Heart left ventricle (tissue), 13 donors: ENCODE results near the gene RNF213.

ENCODE experiments used
- POLR2A ChIP-seq, 2 donors: fragments of 450-650 bp; IDR thresholded peaks; one replicate each; pipeline ENCODE4 v1.6.1; 2017; ENCODE audit warnings: antibody characterized with exemption in 2 of 2, mild to moderate bottlenecking in 2 of 2, moderate library complexity in 2 of 2
- TF ChIP-seq, protein P1 (sequence below), 12 donors: fragments of 200-600 bp; sonication (generic) in 4 of 12; IDR thresholded peaks; one replicate each; pipeline versions ENCODE4 v1.5.0 to v1.8.0; 2018 to 2022; ENCODE audit warnings: antibody characterized with exemption in 12 of 12, mild to moderate bottlenecking in 5 of 12
- donor health status: ischemic (EF 13 %, LVEDD 7.1; RV severe dilation, severe dysfunction).
- donor health status: DM: no; HTN: yes; CAD: no.
- donor health status: DM: no; HTN: no; CAD: no.
- donor health status: ischemic (EF 25% LVEDD 6.9; RV normal size, moderate dysfunction).
- donor health status: ischemic (EF 25% LVEDD 5.7; RV mildly dilated, moderate dysfunction).
- donor health status: ischemic (EF 35%, LVEDD 5.7; RV mildly dilated, moderate dysfunction).
- donor health status: nonischemic (EF 11% LVEDD 7.7; RV severe dilation, severe dysfunction).
- donor health status: DM: yes; HTN: yes; CAD: no.
- donor health status: PGD.
- donor health status: ischemic (EF 29% LVEDD 5.4; RV normal size, mild dysfunction).
- donor health status: nonischemic (EF 23%, LVEDD 6.1; RV moderate dilation, normal function).

DNA sequence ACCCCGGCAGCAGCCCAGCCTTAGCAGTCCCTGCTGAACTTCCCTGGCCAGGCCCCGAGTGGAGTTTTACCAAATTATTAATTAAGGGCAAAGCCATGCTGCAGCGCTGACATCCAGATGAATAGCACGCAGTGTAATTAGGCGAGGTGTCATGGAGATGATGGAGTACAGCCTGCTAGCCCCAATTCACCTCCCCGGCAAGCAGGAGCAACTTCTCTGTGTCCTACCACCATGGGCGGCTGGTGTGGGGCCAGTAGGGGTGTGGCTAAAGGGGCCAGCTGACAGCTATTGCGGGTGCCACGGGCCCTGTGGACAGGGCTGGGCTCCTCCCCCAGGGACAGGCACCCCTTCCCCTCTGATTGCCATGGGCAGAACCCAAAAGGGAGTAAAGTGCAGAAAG lies 178.8 kb downstream of the RNF213 start:
- TF ChIP-seq, protein P1, sequence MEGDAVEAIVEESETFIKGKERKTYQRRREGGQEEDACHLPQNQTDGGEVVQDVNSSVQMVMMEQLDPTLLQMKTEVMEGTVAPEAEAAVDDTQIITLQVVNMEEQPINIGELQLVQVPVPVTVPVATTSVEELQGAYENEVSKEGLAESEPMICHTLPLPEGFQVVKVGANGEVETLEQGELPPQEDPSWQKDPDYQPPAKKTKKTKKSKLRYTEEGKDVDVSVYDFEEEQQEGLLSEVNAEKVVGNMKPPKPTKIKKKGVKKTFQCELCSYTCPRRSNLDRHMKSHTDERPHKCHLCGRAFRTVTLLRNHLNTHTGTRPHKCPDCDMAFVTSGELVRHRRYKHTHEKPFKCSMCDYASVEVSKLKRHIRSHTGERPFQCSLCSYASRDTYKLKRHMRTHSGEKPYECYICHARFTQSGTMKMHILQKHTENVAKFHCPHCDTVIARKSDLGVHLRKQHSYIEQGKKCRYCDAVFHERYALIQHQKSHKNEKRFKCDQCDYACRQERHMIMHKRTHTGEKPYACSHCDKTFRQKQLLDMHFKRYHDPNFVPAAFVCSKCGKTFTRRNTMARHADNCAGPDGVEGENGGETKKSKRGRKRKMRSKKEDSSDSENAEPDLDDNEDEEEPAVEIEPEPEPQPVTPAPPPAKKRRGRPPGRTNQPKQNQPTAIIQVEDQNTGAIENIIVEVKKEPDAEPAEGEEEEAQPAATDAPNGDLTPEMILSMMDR (IDR thresholded peaks at IDR 0.05) = no peak
- no peak for TF ChIP-seq POLR2A (IDR thresholded peaks at IDR 0.05)
